Type B pancreatic cell (in vitro differentiated cells): ENCODE data around the gene THOP1. TPM values are rescaled to one million over a fixed set of nuclear protein-coding genes. Genes with fewer than 3 reads are reported as not detected.
"Not testable (repeated sequence)": the region's sequence is repeated elsewhere in the genome, so short reads cannot be mapped to it uniquely, and the experiment has no call there.

Source experiments
- DNase-seq: peaks from one replicate; pipeline ENCODE4 v3.0.0; 2021; ENCODE audit warnings: mixed read lengths; ENCODE audit not compliant: unreplicated experiment; ENCODE audit errors: extremely low spot score
- H3K27ac Mint-ChIP-seq: 2 replicates; pipeline ENCODE4 v1.8.0; 2021; ENCODE audit warnings: mild to moderate bottlenecking, mixed read lengths
- H3K27me3 Mint-ChIP-seq: 2 replicates; pipeline ENCODE4 v1.8.0; 2021; ENCODE audit warnings: mixed read lengths
- H3K36me3 Mint-ChIP-seq: 2 replicates; pipeline ENCODE4 v1.8.0; 2021; ENCODE audit warnings: mixed read lengths
- H3K4me1 Mint-ChIP-seq: one replicate; pipeline ENCODE4 v1.8.0; 2021; ENCODE audit warnings: mixed read lengths; ENCODE audit not compliant: unreplicated experiment
- H3K4me3 Mint-ChIP-seq: 2 replicates; pipeline ENCODE4 v1.8.0; 2021; ENCODE audit warnings: mild to moderate bottlenecking, mixed read lengths
- H3K9me3 Mint-ChIP-seq: 2 replicates; pipeline ENCODE4 v1.8.0; 2021; ENCODE audit warnings: mixed read lengths
- total RNA-seq: library from RNA; stranded (reverse); gene quantifications from 2 replicates; pipeline ENCODE4 v1.2.1, GENCODE V29; 2021; ENCODE audit warnings: low replicate concordance
- TF ChIP-seq, protein P1 (sequence below): fragments of 200-600 bp; sonication (generic); conservative IDR thresholded peaks from 2 replicates; pipeline ENCODE4 v1.5.0; 2021; ENCODE audit warnings: antibody characterized with exemption, mild to moderate bottlenecking

The THOP1 gene
- total RNA-seq, 1 donor from 2014 or later, result 109 TPM

- Mint-ChIP-seq H3K27ac (no peak overlapping the region), H3K36me3 (no peaks in the 10 kb centered on the region), H3K9me3 (no peaks in the 10 kb centered on the region), H3K4me1 (no peaks in the 10 kb centered on the region), H3K4me3 (no peak overlapping the region), H3K27me3 (no peaks in the 10 kb centered on the region)
- TF ChIP-seq, protein P1, sequence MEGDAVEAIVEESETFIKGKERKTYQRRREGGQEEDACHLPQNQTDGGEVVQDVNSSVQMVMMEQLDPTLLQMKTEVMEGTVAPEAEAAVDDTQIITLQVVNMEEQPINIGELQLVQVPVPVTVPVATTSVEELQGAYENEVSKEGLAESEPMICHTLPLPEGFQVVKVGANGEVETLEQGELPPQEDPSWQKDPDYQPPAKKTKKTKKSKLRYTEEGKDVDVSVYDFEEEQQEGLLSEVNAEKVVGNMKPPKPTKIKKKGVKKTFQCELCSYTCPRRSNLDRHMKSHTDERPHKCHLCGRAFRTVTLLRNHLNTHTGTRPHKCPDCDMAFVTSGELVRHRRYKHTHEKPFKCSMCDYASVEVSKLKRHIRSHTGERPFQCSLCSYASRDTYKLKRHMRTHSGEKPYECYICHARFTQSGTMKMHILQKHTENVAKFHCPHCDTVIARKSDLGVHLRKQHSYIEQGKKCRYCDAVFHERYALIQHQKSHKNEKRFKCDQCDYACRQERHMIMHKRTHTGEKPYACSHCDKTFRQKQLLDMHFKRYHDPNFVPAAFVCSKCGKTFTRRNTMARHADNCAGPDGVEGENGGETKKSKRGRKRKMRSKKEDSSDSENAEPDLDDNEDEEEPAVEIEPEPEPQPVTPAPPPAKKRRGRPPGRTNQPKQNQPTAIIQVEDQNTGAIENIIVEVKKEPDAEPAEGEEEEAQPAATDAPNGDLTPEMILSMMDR, result no peak
- no peak for DNase-seq
These were observed 31.3 kb downstream of the THOP1 start for GRCh38 chr19:2816641-2817040.

DNA sequence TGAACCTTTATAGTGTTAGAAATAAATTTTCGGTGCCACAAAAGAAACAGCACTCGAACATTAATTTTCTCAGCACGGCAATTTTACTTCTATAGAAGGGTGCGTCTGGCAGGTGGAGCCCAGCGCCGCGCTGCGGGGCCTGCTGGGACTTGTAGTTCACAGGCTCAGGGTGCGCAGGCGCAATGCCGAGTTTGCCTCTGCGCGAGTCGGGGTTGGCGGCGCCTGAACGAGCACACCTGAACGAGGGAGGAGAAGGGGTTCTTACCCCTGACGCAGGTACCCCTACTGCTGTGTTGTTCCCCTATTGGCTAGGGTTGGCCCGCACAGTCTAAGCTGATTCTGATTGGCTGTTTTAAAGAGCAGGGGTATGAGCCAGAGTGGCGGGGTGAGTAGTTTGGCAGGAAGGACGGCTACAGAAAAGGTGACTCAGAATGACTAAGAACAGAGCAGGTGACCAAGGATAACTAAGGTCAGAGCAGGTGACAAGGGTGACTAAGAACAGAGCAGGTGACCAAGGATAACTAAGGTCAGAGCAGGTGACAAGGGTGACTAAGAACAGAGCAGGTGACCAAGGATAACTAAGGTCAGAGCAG, 32.0 kb downstream of the THOP1 start:
- Mint-ChIP-seq H3K4me3 (peak overlapping the region; percentile 71), H3K27ac (peak overlapping the region; percentile 56)
- not testable (repeated sequence) for H3K4me1 Mint-ChIP-seq, H3K36me3 Mint-ChIP-seq, H3K9me3 Mint-ChIP-seq, DNase-seq, H3K27me3 Mint-ChIP-seq

DNA sequence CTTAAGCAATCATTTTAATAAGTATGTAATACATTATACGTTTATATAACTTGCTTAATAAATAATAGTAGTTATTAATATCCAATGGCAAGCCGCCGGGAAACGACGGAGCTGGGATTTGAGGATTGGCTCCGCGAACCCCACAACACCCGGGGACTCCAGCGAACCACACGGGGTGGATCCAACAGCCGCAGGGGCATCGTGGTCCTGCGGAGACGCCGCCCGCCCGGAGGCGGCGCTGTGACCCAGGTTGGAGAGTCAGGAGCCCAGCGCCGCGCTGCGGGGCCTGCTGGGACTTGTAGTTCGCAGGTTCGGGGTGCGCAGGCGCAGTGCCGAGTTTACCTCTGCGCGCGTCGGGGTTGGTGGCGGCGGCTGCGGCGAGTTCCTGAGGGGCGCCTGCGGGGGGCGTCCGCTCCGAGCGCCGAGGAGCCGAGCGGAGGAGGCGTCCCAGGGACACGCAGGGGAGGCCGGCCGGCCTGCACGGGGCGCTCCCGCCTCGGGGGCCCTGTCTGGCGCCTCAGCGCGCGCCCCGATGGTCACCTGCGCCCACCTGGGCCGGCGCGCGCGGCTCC, 34.3 kb downstream of the THOP1 start, which contains the start of gene ZNF554:
Gene ZNF554 (plus strand): TSS at position 329 of the 572 bp plus-strand sequence. CDS start 204 bp downstream, at position 533.
- peak within 1 kb of the TSS; percentile 93 for H3K4me3 Mint-ChIP-seq

GRCh38 chr19:2820112-2820702, 34.9 kb downstream of the THOP1 start:
- Mint-ChIP-seq H3K27ac (no peak overlapping the region), H3K36me3 (peaks cover 7% of the 10 kb centered on the region), H3K27me3 (no peaks in the 10 kb centered on the region), H3K4me1 (no peaks in the 10 kb centered on the region), H3K9me3 (no peaks in the 10 kb centered on the region), H3K4me3 (peak overlapping the region; percentile 93)
- peak; percentile 70 for DNase-seq
- TF ChIP-seq, protein P1, result no peak

More for the DNA sequence above, 34.3 kb downstream of the THOP1 start, which contains the start of gene ZNF554:
- TF ChIP-seq, protein P1, result peak; percentile 91
- peak within 1 kb of the TSS; percentile 39 for H3K27ac Mint-ChIP-seq
- no peaks in the 10 kb centered on the region for H3K27me3 Mint-ChIP-seq
- peak; percentile 99 for DNase-seq
- H3K9me3 Mint-ChIP-seq, result no peaks in the 10 kb centered on the region
- peaks cover 4% of the 10 kb centered on the region for H3K36me3 Mint-ChIP-seq
- no peaks in the 10 kb centered on the region for H3K4me1 Mint-ChIP-seq

DNA sequence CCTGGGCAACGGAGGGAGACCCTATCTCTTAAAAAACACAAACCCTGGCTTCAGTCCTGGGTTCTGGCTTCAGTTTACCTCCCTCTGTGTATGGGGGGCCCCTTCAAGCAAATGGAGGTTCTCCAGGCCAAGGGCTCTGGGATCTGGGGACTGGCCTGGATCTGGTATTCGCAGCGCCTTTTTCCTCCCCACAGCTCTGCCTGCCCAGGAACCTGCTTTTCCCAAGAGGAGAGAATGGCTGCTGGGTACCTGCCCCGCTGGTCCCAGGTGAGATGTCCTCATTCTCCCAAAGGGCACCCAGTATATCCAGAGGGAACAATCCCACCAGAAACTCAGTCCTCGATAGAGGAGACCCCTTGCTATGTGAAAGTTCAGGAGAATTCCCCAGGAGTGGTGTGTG, 37.5 kb downstream of the THOP1 start:
- no peak overlapping the region for H3K27ac Mint-ChIP-seq

More for the DNA sequence above, 37.5 kb downstream of the THOP1 start:
- H3K4me1 Mint-ChIP-seq, result no peaks in the 10 kb centered on the region
- DNase-seq, result no peak
- no peak overlapping the region for H3K4me3 Mint-ChIP-seq
- H3K36me3 Mint-ChIP-seq, result peaks cover 23% of the 10 kb centered on the region
- H3K9me3 Mint-ChIP-seq, result peaks cover 4% of the 10 kb centered on the region
- no peaks in the 10 kb centered on the region for H3K27me3 Mint-ChIP-seq
- TF ChIP-seq, protein P1, result no peak
